Stimulated activated CD4-positive, alpha-beta T cell treated with anti-CD3 and anti-CD28 coated beads, Interleukin-1b, Interleukin-23, amount 100 ng/mL, for 48 hours (primary cell): ENCODE data around the gene IL6R.

Experiments used
- DNase-seq: peaks from one replicate; pipeline ENCODE4 v3.0.0-alpha.2; 2020

The IL6R gene

GRCh38 chr1:154453574-154454352 is 48.6 kb downstream of the IL6R start:
- DNase-seq, result no peak

GRCh38 chr1:154454386-154455120 is 49.4 kb downstream of the IL6R start:
- DNase-seq, result no peak

GRCh38 chr1:154456631-154457030 is 51.5 kb downstream of the IL6R start:
- no peak for DNase-seq

- DNase-seq, result no peak
Measured at GRCh38 chr1:154459080-154459479, 53.9 kb downstream of the IL6R start.

- DNase-seq, result no peak
Measured at GRCh38 chr1:154460695-154461260, 55.6 kb downstream of the IL6R start.

- DNase-seq, result peak; percentile 76
Measured at GRCh38 chr1:154463512-154463990, 58.4 kb downstream of the IL6R start.

- no peak for DNase-seq
Measured at GRCh38 chr1:154465621-154466195, 60.6 kb downstream of the IL6R start.

- no peak for DNase-seq
Measured at GRCh38 chr1:154466206-154466605, 61.1 kb downstream of the IL6R start.

- DNase-seq, result no peak
Measured at GRCh38 chr1:154466921-154467417, 61.8 kb downstream of the IL6R start.

GRCh38 chr1:154467434-154468102 is 62.4 kb downstream of the IL6R start:
- DNase-seq, result no peak

- DNase-seq, result no peak
Measured at GRCh38 chr1:154468535-154469250, 63.5 kb downstream of the IL6R start.

- DNase-seq, result no peak
Measured at GRCh38 chr1:154469844-154470560, 64.9 kb downstream of the IL6R start.

- no peak for DNase-seq
Measured at GRCh38 chr1:154471304-154471703, 66.2 kb downstream of the IL6R start.

- DNase-seq, result no peak
Measured at GRCh38 chr1:154474802-154475201, 69.7 kb downstream of the IL6R start.

- DNase-seq, result no peak
Measured at GRCh38 chr1:154476791-154477190, 71.6 kb downstream of the IL6R start.

GRCh38 chr1:154478013-154478412 is 72.9 kb downstream of the IL6R start:
- no peak for DNase-seq

- no peak for DNase-seq
Measured at GRCh38 chr1:154478639-154479038, 73.5 kb downstream of the IL6R start.

GRCh38 chr1:154479764-154480421 is 74.8 kb downstream of the IL6R start:
- DNase-seq, result peak; percentile 54

GRCh38 chr1:154481053-154481452 is 75.9 kb downstream of the IL6R start:
- DNase-seq, result no peak

GRCh38 chr1:154483941-154484803 is 79.0 kb downstream of the IL6R start:
- no peak for DNase-seq
